GM18858 (cell line): ENCODE results near the gene C18orf63.
"Not testable (repeated sequence)": the region's sequence is repeated elsewhere in the genome, so short reads cannot be mapped to it uniquely, and the experiment has no call there.

Experiments
- ATAC-seq: cut with Tn5 transposase; IDR thresholded peaks from one replicate; pipeline ENCODE4 v1.9.1; 2021; ENCODE audit not compliant: unreplicated experiment

C18orf63 gene

DNA sequence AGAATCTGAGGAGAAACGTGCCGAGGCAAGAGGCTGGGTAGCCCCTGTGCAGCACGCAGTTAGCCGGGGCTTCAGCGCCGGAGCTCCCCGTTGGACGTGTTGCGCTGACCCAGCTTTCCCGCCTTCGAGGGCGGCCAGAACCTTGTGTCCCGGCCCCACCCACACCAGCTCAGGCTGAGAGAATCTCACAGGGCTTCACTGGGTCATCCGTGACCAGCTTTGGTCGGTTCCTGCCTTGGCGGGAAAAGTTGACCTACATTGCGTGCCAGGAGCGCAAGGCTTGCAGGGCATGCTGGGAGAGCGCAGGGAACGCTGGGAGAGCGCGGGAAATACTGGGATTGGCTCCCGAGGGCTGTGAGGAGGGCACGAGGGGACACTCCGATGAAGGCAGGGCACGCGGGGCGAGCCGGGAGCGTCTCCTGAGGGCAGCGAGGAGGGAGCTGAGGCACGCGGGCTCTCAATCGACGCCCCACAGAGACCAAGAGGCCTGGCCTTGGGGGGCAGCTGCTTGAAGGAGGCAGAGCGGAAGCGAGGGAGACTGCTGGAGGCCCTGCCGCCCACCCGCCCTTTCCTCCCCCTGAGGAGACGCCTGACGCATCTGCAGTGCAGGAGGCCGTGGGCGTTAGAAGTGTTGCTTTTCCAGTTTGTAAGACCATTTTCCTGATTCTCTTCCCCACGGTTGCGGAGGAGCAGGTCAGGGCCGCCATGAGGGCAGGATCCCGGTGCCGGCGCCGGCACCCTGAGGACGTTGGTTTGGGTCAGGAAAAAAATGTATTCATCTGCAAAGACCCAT, at the start of gene C18orf63:
Gene C18orf63, plus strand, starts transcription at position 376 of the 793 bp plus-strand sequence. CDS start 2,027 bp downstream, outside the sequence.
- ATAC-seq = no peak

DNA sequence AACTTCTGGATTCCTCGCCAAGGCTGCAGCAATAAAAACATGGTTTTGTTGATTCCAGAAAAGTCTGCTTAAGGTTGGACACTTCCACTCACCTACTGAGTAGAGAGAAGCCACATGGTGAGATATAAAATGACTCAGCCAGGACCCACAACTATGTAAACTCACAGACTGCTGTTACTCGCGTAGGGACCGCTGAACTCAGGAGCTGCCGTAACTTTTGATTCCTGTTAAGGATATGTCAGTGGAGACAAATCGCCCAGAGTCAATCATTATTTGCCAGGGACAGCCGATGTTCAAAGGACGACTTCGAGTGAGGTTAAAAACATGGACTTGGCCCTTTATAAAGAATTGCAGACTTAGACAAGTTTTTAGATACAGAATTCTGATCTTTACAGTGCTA, 49.5 kb upstream of the C18orf63 start:
- no peak for ATAC-seq

DNA sequence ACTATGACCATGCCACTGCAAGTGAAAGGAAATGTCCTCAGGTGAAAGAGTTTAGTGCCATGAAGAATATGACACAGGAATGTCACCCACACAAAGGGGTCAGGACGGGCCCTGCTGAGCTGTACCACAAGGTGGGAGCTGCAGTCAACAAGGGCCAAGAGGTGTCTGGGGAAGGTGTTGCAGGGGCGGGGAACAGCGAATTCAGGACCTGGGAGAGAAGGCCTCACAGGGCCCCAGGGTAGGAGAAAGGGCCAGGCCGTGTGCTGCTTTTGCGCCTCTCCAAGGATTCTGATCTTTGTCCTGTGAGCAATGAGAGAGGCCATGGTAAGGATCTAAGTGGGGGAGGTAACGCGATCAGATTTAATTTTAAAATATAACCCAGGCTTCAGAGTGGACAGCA, 47.5 kb upstream of the C18orf63 start:
- no peak for ATAC-seq

DNA sequence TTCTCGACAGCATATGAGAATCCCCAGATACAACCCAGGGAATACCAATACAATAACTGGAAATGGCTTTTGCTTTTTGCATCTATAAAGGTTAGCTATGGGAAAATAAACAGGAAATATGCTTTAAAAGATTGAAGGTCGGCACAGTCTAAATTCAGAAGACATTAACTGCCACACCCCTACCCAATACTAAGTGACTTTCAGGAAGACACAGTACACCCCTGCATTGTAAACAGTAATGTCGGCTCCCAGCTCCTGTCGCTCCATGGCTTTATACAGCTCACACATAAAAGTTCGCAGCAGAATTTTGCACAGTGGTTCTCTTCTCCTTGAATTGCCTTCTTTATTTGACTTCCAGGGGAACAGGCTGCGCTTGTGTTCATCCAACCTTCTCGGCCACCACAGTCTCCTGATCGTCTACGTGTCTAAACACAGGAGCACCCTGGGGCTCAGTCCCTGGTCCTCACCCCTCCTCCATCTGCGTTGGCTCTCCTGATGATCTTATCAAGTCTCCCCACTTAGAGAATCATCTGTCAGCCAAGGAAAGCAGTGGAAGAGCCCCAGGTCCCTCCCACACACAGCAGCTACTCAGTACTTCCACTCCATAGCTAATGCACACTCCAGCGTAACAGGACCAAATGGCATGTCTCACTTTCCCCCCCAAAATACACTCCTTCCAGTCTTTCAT, 46.6 kb upstream of the C18orf63 start:
- no peak for ATAC-seq

DNA sequence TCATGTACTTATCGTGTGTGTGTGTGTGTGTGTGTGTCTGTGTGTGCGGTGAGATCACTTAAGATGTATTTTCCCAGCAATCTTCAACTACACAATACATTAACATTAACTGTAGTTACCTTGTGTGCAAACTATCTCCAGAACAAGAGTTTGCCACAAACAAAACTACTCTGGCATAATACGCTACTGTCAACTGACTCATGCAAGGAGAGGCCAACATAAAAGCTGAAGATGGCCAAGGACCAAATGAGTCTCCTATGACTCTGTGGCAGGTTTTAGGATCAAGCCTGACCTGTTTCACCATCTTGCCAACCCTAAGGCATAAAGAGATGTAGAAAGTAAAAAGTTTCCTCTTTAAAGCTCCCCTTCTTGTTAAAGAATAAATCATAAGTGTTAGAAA, 44.0 kb upstream of the C18orf63 start:
- ATAC-seq = no peak

DNA sequence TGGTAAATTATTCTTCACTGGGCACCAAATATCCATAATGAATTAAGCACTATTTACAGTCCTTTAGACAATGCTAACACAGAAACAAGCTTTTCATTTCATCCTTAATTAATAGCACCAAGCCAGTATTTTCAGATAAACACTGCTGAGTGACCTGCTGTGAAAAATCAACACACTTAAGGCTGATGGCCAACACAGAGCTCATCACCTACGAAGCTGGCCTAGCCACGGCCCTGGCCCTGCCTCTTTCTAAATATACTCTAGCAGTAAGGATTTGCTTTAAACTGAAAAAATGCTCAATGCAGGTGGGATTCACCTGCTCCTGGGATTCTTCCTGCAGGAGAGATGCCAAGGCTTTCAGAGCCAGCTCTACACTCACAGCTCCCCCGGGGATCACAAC, 42.2 kb upstream of the C18orf63 start:
- ATAC-seq = no peak

DNA sequence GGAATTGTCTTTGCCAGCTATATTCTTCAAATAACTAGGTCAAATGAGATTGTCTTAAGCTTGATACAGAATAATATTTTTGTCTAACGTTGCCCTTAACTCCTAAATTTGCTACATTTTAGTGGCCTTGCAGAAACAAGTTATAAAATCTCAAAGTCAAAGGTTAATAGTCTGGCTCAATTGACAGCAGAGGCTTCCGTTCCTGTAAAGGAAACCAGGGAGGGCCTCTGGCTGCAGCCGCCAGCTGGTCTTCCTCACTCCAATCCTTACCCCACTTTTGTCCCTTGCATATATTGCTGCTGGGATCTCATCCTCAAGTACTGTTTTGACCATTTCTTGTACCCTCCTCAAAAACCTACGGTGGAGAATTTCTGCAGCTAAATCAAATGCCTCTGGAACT, 40.9 kb upstream of the C18orf63 start:
- ATAC-seq = no peak

DNA sequence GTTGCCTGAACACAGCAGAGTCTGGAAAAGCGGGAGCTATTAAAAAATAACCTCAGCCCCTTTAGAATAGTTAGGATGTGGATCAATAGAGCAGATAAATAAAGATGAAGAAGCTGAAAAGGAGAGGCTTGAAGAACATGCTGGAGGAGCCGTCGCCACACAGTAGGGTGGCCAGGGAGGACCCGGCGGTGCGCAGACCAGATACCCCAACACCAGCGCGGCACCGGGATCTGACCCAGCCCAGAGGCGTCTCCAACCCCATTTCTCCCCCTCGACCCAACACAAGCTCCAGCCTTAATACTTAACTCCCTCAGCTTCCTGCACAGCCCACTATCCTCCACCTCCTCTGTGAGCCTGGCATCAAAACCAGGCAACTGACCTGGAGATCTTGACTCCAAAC, 39.9 kb upstream of the C18orf63 start:
- no peak for ATAC-seq

DNA sequence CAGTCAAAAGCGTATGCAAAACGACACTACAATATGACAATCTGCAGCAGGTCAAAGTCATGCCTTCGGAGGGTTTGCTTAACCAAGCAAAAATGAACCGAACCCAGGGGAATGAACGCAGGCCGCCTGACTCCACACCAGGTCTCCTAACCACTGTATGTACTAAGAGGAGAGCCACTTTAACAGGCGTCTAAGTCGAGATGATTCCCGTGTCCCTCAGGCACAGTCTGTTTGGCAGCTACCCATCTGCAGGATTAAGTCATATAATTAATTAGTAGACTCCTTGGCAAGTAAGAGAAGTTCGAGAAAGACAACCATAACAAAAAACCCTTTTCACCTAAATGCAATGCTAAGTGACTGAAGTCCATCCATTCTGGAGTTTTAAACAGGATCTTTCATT, 39.0 kb upstream of the C18orf63 start:
- no peak for ATAC-seq

DNA sequence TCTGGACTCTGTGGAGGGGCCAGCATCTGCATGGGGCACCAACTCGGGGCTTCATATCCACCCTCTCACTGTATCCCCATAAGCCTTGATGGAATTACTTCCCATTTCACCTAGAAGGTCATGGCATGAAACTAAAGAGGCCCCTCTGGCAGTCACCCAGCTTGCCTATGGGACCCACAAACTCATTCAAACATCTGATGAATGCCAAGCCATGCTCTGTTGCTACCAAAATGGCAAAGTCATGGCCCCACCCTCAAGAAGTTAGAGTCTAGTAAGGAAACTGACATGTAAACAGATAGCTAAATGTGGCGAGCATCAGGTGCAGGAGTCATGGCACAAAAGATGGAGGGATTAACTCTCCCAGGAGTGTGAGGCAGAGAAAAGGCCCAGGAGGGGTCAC, 38.3 kb upstream of the C18orf63 start:
- no peak for ATAC-seq

DNA sequence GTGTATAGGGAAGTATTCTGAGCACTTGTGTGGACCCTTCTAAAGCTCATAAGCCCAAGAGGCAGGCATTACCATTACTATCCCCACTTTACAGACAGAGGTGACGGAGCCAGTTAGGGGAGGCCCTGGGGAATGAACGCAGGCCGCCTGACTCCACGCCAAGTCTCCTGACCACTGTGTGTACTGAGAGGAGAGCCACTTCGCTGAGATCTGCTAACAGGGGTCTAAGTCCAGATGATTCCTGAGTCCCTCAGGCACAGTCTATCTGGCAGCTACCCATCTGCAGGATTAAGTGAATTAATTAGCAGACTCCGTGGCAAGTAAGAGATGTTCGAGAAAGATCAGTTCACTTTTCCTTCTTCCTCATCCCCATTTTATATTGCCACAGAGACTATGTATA, 37.6 kb upstream of the C18orf63 start:
- ATAC-seq = no peak

DNA sequence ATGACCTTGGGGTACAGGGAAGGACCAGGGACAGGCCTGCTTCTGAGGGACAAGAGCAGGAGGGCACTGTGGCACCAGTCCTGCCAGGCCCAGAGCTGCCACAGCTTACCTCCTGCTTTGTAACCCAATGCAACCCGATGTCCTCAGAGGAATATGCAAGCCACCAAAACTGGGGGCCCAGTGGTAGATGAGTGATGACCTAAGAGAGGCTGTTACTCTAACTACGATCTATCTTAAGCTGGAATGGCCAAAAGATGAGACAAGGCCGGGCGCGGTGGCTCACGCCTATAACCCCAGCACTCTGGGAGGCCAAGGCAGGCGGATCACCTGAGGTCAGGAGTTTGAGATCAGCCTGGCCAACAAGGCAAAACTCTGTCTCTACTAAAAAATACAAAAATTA, 36.7 kb upstream of the C18orf63 start:
- no peak for ATAC-seq

DNA sequence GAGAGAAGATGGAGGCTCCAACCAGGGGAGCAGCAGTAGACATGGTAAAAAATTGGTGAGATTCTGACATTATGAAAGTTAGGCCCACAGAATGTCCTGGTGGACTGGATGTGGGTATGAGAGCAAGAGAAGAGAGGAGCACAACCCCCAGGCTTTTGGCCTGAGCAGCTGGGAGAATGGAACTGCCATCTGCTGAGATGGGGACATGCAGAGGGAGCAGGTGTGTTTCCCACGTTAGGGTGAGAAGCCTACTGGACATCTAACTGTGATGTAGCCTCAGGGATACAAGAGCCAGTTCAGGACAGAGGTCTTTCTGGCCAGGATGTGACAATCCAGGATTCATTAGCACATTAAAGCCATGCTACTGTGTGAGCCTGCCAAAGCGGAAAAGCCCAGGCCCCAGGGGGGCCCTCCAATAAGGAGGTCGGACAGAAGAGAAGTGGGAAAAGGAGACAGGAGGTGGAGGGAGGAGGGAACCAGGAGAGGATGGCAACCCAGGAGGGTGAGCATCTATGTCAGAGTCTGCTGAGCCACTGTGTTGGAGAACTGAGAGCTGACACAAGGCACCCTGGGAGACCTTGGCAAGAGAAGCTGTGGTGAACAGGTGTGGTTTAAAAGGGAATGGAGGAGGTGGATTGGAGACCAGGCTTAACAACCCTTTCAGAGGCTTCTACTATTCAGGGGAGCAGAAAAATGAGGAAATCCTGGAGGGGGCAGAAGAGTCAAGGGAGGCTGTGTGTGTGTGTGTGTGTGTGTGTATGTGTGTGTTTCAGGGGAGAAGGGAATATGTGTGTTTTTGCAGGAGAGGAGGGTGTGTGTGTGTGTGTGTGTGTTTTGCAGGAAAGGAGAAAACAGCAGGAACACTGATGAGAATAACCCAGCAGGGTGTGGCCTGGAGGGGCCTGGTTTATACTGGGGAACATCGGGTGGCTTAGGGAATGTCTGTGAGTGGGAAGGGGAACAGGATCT, 34.3 kb upstream of the C18orf63 start:
- ATAC-seq = no peak

DNA sequence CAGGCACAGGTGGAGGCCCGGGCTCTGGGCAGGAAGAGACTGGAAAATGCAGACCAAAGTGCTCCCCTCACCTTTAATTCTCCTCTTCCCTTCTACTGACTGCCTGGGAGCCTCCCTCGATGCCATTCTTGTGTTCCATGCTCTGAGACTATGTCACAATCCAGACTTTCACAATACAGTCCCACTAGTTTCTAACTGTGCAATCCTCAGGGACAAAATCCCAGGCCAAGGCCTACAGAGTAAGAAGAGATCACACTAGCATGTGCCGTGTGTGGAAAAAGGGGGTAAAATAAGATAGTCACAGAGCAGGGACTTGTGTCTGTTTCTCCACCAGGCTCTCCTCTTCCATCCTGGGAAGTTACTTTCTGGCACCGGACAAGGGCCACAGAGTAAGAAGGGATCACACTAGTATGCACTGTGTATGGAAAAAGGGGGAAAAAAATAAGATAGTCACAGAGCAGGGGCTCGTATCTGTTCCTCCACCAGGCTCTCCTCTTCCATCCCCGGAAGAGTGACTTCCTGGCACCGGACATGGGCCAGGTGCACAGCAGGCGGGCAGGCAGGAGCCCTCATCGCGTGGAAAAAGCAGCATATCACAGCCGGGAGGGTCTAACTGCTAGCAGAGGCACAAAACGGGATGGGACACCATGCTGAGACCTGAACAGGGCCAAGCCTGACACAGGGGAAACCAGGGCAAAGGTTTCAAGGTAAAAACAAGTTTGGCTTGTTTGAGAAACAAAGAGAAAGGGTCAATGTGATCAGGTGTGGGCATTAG, 33.5 kb upstream of the C18orf63 start:
- ATAC-seq = no peak

DNA sequence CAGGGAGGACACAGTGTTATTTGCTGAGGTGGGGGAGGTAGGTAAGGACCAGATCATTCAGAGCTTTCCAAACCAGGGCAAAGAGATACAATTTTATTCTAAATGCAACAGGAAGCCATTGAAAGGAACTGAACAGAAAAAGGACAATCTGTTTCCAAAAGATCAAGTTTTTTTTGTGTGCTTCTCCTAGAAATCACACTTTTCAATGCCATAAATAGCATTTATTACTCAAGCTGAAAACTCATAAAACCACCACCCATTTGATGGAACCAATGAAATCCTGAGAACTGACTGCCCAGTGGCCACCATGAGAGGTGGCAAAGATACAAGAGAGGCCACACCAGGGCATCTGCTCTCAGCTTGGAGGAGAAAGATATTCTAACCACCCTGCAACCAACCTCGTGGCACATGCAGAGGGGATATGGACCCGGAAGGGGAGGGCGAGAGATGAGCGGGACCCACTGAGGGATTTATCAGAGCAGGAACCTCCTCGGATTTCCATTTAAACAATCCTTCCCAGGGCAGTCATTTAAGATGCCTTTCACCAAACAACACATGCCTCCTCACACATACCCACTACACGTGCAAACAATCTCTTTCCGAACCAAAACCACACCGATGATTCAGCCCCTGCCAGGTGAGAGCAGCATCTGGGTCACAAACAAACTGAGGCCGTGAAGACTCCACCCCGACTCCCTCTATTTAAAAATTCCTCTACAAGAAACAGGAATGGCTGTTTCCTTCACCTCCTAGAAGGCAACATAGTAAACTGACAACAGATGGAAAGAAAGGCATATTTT, 32.7 kb upstream of the C18orf63 start:
- ATAC-seq = no peak

DNA sequence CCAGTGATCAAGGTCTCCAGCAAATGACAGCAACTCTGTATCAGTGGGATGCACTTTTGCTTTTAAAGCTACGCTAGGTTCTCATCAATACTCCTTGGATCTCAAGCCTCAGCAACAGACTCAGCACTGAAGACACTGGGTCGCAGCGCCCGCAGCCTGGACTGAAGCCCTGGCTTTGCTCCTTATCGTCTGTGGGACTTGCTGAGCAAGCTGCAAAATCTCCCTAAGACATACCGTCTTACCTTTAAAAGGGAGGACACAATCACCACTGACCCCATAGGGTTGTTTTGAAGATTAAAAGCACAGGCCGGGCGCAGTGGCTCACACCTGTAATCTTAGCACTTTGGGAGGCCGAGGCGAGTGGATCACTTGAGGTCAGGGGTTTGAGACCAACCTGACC, 32.0 kb upstream of the C18orf63 start:
- ATAC-seq = no peak

DNA sequence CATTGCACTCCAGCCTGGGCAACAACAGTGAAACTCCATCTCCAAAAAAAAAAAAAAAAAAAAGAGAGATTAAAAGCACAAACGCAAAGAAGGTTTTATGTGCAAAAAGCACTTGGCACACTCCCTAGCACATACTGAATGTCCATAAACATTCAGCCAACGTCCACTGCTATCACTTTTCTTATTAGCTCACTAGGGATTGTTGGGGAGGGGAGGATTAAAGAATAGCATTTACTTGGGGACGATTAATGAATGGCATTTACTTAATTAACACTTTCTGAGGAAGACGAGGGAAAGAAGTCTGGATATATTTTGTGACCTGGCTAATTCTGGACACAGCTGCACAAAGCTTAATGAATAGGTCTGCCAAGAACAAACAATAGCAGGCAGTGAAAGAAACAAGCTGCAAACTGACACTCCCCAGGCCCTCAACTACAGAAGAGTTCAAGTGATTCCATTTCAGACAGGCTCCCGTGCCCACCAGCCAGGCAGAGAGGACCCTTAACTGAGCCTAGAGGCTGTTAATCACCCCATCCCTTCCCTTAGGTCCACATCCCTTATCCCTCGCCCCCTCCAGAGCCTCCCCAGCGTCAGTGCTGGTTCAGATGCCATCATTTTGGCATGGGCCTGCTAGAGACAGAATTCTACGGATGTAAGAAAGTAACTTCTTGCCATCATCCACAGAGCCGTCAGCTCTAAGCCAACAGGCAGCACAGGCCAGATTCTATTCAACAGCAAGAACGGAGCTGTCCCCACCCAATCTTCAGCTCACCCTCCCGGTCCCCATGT, 31.3 kb upstream of the C18orf63 start:
- no peak for ATAC-seq

DNA sequence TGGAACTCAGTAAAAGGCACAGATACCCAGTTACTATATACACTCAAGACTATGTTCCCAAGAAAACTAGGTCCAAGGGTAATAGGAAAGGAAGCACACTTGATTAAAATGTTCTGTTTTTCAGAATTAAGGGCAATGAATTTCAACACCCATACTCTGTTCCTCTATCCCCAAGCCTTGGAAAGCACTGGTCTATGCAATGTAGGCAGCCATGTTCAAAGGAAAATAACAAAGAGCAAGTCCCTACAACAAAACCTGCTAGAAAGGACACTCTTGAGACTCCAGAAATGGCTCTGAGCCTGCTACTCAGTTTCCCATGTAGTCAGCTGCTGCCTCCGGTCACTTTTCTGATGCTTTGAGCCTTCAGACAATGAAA, 30.7 kb upstream of the C18orf63 start:
- no peak for ATAC-seq

DNA sequence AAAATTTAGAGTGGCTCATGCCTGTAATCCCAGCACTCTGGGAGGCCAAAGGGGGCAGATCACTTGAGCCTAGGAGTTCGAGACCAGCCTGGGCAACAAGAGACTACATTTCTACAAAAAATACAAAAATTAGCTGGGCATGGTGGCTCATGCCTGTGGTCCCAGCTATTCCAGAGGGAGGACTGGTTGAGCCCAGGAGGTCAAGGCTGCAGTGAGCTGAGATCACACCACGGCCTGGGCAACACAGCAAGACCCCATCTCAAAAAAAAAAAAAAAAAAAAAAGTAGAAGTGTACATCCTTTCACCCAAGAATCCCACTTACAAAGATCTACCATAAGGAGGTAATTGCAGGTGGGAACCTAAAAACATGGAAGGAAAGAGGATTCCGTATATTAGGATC, 30.1 kb upstream of the C18orf63 start:
- ATAC-seq = not testable (repeated sequence)
